Osteocyte (in vitro differentiated cells): ENCODE results near the gene SCNN1G. TPM values are rescaled to one million over a fixed set of nuclear protein-coding genes. Genes with fewer than 3 reads are reported as not detected.

Experiments
- DNase-seq: peaks from one replicate; pipeline ENCODE4 v3.0.0; 2021; ENCODE audit warnings: mixed read lengths; ENCODE audit not compliant: unreplicated experiment; ENCODE audit errors: extremely low spot score
- H3K27ac Mint-ChIP-seq: one replicate; pipeline ENCODE4 v1.8.0; 2021; ENCODE audit warnings: mild to moderate bottlenecking, mixed read lengths; ENCODE audit not compliant: unreplicated experiment
- H3K27me3 Mint-ChIP-seq: one replicate; pipeline ENCODE4 v1.8.0; 2021; ENCODE audit warnings: mixed read lengths; ENCODE audit not compliant: unreplicated experiment
- H3K36me3 Mint-ChIP-seq: one replicate; pipeline ENCODE4 v1.8.0; 2021; ENCODE audit warnings: mixed read lengths; ENCODE audit not compliant: unreplicated experiment
- H3K4me1 Mint-ChIP-seq: one replicate; pipeline ENCODE4 v1.8.0; 2021; ENCODE audit warnings: mixed read lengths; ENCODE audit not compliant: unreplicated experiment
- H3K4me3 Mint-ChIP-seq: one replicate; pipeline ENCODE4 v1.8.0; 2021; ENCODE audit warnings: mild to moderate bottlenecking, moderate library complexity, mixed read lengths; ENCODE audit not compliant: unreplicated experiment
- H3K9me3 Mint-ChIP-seq: one replicate; pipeline ENCODE4 v1.8.0; 2021; ENCODE audit warnings: mixed read lengths; ENCODE audit not compliant: unreplicated experiment
- total RNA-seq: library from RNA; stranded (reverse); gene quantifications from 2 replicates; pipeline ENCODE4 v1.2.1, GENCODE V29; 2021
- TF ChIP-seq, protein P1 (sequence below): fragments of 200-600 bp; sonication (generic); IDR thresholded peaks from 2 replicates; pipeline ENCODE4 v1.5.0; 2021; ENCODE audit warnings: antibody characterized with exemption, mild to moderate bottlenecking, moderate library complexity

The SCNN1G gene
- total RNA-seq, 1 donor from 2014 or later = not detected

DNA sequence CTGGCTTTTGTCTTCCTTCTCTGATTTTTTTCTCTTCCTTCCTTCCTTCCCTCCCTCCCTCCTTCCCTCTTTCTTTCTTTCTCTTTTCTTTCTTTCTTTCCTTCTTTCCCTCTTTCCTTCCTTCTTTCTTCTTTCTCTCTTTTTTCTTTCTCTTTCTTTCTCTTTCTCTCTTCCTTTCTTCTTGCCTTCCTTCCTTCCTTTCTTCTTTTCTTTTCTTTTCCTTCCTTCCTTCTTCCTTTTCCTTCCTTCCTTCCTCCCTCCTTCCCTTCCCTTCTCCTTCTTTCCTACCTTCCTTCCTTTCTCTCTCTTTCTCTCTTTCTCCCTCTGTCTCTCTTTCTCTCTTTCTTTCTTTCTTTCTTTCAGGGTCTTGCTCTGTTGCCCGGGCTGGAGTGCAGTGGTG lies 54.4 kb downstream of the SCNN1G start:
- no peak for DNase-seq
- TF ChIP-seq, protein P1, sequence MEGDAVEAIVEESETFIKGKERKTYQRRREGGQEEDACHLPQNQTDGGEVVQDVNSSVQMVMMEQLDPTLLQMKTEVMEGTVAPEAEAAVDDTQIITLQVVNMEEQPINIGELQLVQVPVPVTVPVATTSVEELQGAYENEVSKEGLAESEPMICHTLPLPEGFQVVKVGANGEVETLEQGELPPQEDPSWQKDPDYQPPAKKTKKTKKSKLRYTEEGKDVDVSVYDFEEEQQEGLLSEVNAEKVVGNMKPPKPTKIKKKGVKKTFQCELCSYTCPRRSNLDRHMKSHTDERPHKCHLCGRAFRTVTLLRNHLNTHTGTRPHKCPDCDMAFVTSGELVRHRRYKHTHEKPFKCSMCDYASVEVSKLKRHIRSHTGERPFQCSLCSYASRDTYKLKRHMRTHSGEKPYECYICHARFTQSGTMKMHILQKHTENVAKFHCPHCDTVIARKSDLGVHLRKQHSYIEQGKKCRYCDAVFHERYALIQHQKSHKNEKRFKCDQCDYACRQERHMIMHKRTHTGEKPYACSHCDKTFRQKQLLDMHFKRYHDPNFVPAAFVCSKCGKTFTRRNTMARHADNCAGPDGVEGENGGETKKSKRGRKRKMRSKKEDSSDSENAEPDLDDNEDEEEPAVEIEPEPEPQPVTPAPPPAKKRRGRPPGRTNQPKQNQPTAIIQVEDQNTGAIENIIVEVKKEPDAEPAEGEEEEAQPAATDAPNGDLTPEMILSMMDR = no peak
- Mint-ChIP-seq H3K36me3 (no peaks in the 10 kb centered on the region), H3K9me3 (no peaks in the 10 kb centered on the region), H3K4me3 (no peak overlapping the region), H3K4me1 (no peaks in the 10 kb centered on the region), H3K27me3 (peaks cover 2% of the 10 kb centered on the region), H3K27ac (no peak overlapping the region)

DNA sequence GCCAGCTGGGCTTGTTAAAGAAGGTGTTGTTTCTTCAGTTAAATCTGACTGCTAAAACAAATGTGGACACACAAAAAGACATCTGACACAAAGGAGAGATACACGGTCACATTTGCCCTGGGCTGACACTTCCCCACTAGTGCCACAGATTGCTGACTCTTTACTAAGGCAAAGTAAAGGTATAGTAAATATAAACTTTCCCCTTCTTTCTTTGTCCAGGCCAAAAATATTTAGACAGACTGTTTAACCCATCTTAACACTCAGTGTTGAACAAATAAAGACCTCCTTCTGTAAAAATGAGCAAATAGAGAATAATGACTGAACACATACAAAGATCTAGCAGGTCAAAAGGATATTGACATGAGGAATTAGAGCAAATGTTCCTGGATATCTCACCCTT lies 58.4 kb downstream of the SCNN1G start:
- TF ChIP-seq, protein P1 = no peak
- H3K36me3 Mint-ChIP-seq = no peaks in the 10 kb centered on the region
- no peak overlapping the region for H3K4me3 Mint-ChIP-seq
- H3K9me3 Mint-ChIP-seq = peaks cover 7% of the 10 kb centered on the region
- no peak overlapping the region for H3K27ac Mint-ChIP-seq
- H3K27me3 Mint-ChIP-seq = peaks cover 2% of the 10 kb centered on the region
- no peak for DNase-seq
- no peaks in the 10 kb centered on the region for H3K4me1 Mint-ChIP-seq

- Mint-ChIP-seq H3K4me3 (no peak overlapping the region), H3K9me3 (peaks cover 7% of the 10 kb centered on the region), H3K36me3 (no peaks in the 10 kb centered on the region), H3K27ac (no peak overlapping the region), H3K27me3 (no peaks in the 10 kb centered on the region), H3K4me1 (no peaks in the 10 kb centered on the region)
- no peak for DNase-seq
- TF ChIP-seq, protein P1 = no peak
Measured at GRCh38 chr16:23244122-23244521, 61.6 kb downstream of the SCNN1G start.

GRCh38 chr16:23245268-23245667 lies 62.7 kb downstream of the SCNN1G start:
- Mint-ChIP-seq H3K4me1 (no peaks in the 10 kb centered on the region), H3K27ac (no peak overlapping the region), H3K27me3 (no peaks in the 10 kb centered on the region), H3K9me3 (peaks cover 7% of the 10 kb centered on the region), H3K36me3 (no peaks in the 10 kb centered on the region), H3K4me3 (no peak overlapping the region)
- TF ChIP-seq, protein P1 = no peak
- no peak for DNase-seq

GRCh38 chr16:23248261-23249194 lies 66.0 kb downstream of the SCNN1G start:
- TF ChIP-seq, protein P1 = no peak
- Mint-ChIP-seq H3K27me3 (no peaks in the 10 kb centered on the region), H3K36me3 (no peaks in the 10 kb centered on the region), H3K4me3 (no peak overlapping the region), H3K9me3 (peaks cover 7% of the 10 kb centered on the region), H3K4me1 (no peaks in the 10 kb centered on the region), H3K27ac (no peak overlapping the region)
- DNase-seq = no peak
